ENCODE results near the gene UBE2S.

DNA sequence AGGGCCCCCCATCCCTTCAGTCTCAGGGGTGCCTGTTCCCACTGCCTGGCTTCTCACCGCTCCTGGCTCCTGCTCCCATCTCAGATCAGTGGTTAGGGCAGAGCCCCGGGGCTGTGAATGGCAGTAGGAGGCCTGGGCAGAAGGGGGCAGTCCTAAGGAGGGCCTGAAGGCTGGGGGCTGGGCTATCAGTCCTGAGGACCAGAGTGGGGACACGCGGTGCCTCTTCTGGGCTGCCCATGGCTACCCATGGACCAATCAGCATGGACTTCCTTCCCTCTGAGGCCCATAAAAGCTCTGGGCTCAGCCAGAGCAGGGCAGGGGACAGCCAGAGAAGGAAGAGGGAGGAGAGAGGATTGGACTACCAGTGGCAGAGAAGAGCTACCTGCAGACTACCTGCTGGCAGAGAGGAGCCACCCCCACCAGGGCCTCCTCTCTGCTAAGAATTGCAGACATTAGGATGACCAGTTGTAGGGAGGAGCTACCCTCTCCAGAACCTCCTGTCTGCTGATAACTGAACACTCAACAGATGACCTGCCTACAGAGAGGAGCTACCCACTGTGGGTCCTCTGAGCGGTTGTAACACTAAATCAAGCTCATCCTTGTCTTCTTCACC lies 12.1 kb upstream of the UBE2S start:
- TF ChIP-seq, protein P1, sequence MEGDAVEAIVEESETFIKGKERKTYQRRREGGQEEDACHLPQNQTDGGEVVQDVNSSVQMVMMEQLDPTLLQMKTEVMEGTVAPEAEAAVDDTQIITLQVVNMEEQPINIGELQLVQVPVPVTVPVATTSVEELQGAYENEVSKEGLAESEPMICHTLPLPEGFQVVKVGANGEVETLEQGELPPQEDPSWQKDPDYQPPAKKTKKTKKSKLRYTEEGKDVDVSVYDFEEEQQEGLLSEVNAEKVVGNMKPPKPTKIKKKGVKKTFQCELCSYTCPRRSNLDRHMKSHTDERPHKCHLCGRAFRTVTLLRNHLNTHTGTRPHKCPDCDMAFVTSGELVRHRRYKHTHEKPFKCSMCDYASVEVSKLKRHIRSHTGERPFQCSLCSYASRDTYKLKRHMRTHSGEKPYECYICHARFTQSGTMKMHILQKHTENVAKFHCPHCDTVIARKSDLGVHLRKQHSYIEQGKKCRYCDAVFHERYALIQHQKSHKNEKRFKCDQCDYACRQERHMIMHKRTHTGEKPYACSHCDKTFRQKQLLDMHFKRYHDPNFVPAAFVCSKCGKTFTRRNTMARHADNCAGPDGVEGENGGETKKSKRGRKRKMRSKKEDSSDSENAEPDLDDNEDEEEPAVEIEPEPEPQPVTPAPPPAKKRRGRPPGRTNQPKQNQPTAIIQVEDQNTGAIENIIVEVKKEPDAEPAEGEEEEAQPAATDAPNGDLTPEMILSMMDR (IDR thresholded peaks at IDR 0.05) = no peak
- TF ChIP-seq POLR2A (IDR thresholded peaks at IDR 0.05) (no peak), EP300 (IDR thresholded peaks at IDR 0.05) (no peak)

Data from tibial nerve (tissue), 4 donors.